GM19023 (cell line): ENCODE measurements around the gene SFMBT2.

Experiments used
- ATAC-seq: cut with Tn5 transposase; IDR thresholded peaks from one replicate; pipeline ENCODE4 v1.9.1; 2021; ENCODE audit warnings: mild to moderate bottlenecking, moderate library complexity; ENCODE audit not compliant: unreplicated experiment

Gene SFMBT2

GRCh38 chr10:7275761-7276440 is 134.9 kb downstream of the SFMBT2 start:
- ATAC-seq: no peak

- ATAC-seq: no peak
Measured at GRCh38 chr10:7274293-7274692, 136.5 kb downstream of the SFMBT2 start.

GRCh38 chr10:7272008-7272407 is 138.8 kb downstream of the SFMBT2 start:
- no peak for ATAC-seq

GRCh38 chr10:7269988-7270387 is 140.8 kb downstream of the SFMBT2 start:
- no peak for ATAC-seq

- no peak for ATAC-seq
Measured at GRCh38 chr10:7267142-7267541, 143.7 kb downstream of the SFMBT2 start.

GRCh38 chr10:7265396-7266123 is 145.3 kb downstream of the SFMBT2 start:
- no peak for ATAC-seq

GRCh38 chr10:7264313-7264756 is 146.5 kb downstream of the SFMBT2 start:
- no peak for ATAC-seq

- no peak for ATAC-seq
Measured at GRCh38 chr10:7263616-7264015, 147.2 kb downstream of the SFMBT2 start.

- ATAC-seq: no peak
Measured at GRCh38 chr10:7261351-7261750, 149.5 kb downstream of the SFMBT2 start.

- no peak for ATAC-seq
Measured at GRCh38 chr10:7260912-7261311, 149.9 kb downstream of the SFMBT2 start.

- ATAC-seq: peak; percentile 72
Measured at GRCh38 chr10:7260412-7260900, 150.4 kb downstream of the SFMBT2 start.

- no peak for ATAC-seq
Measured at GRCh38 chr10:7258948-7259523, 151.8 kb downstream of the SFMBT2 start.

GRCh38 chr10:7255517-7255916 is 155.3 kb downstream of the SFMBT2 start:
- ATAC-seq: no peak

GRCh38 chr10:7251696-7252465 is 159.0 kb downstream of the SFMBT2 start:
- no peak for ATAC-seq

- no peak for ATAC-seq
Measured at GRCh38 chr10:7250236-7250635, 160.6 kb downstream of the SFMBT2 start.

- no peak for ATAC-seq
Measured at GRCh38 chr10:7248585-7249164, 162.2 kb downstream of the SFMBT2 start.

- ATAC-seq: no peak
Measured at GRCh38 chr10:7248148-7248547, 162.7 kb downstream of the SFMBT2 start.

- no peak for ATAC-seq
Measured at GRCh38 chr10:7245505-7245904, 165.3 kb downstream of the SFMBT2 start.

GRCh38 chr10:7243873-7244272 is 167.0 kb downstream of the SFMBT2 start:
- peak; percentile 67 for ATAC-seq

- ATAC-seq: no peak
Measured at GRCh38 chr10:7243139-7243538, 167.7 kb downstream of the SFMBT2 start.
